Upper lobe of left lung (tissue), 4 donors: ENCODE measurements around the gene SBF2.

Experiments used
- POLR2A ChIP-seq, 4 donors: fragments of 450-650 bp; IDR thresholded peaks; one replicate each; pipeline ENCODE4 v1.5.1; 2016 to 2017; ENCODE audit warnings: antibody characterized with exemption in 4 of 4, mild to moderate bottlenecking in 2 of 4
- POLR2AphosphoS5 ChIP-seq, 2 donors: sonication (generic); formaldehyde crosslinking; IDR thresholded peaks; one replicate each; pipeline ENCODE4 v1.5.1; 2017; ENCODE audit warnings: antibody characterized with exemption in 2 of 2

GRCh38 chr11:10181811-10182210, 112.2 kb downstream of the SBF2 start:
- TF ChIP-seq POLR2A (IDR thresholded peaks at IDR 0.05) (no peak), POLR2AphosphoS5 (IDR thresholded peaks at IDR 0.05) (no peak)
